Measurements from ENCODE around the gene SF3A2.

The SF3A2 gene

GRCh38 chr19:2255112-2255845 is 18.7 kb downstream of the SF3A2 start:
- H3K4me3 ChIP-seq (ENCODE audit: low read length): no peak overlapping the region
- DNase-seq (ENCODE audit: low read depth): no peak
- TF ChIP-seq CTCF (conservative IDR thresholded peaks at IDR 0.05; ENCODE audit: low read depth, low read length): no peak

- no peak within 1 kb of the TSS for H3K4me3 ChIP-seq (ENCODE audit: low read length)
- DNase-seq (ENCODE audit: low read depth): no peak
- no peak for TF ChIP-seq CTCF (conservative IDR thresholded peaks at IDR 0.05; ENCODE audit: low read depth, low read length)
These were observed 19.5 kb downstream of the SF3A2 start, which contains the start of gene JSRP1 for GRCh38 chr19:2255982-2256685. TSS of gene JSRP1 (minus strand) at chr19:2256417. CDS start at chr19:2255314, 1,103 bp downstream.

- TF ChIP-seq CTCF (conservative IDR thresholded peaks at IDR 0.05; ENCODE audit: low read depth, low read length): no peak
- DNase-seq (ENCODE audit: low read depth): no peak
- H3K4me3 ChIP-seq (ENCODE audit: low read length): no peak overlapping the region
These were observed 22.7 kb downstream of the SF3A2 start for GRCh38 chr19:2259336-2259735.

GRCh38 chr19:2260341-2260805 is 23.7 kb downstream of the SF3A2 start:
- no peak for TF ChIP-seq CTCF (conservative IDR thresholded peaks at IDR 0.05; ENCODE audit: low read depth, low read length)
- H3K4me3 ChIP-seq (ENCODE audit: low read length): no peak overlapping the region
- DNase-seq (ENCODE audit: low read depth): no peak

GRCh38 chr19:2261438-2262172 is 25.0 kb downstream of the SF3A2 start:
- DNase-seq (ENCODE audit: low read depth): no peak
- TF ChIP-seq CTCF (conservative IDR thresholded peaks at IDR 0.05; ENCODE audit: low read depth, low read length): peak; percentile 68
- H3K4me3 ChIP-seq (ENCODE audit: low read length): no peak overlapping the region

GRCh38 chr19:2266183-2266993 is 29.8 kb downstream of the SF3A2 start:
- DNase-seq (ENCODE audit: low read depth): peak; percentile 15
- no peak for TF ChIP-seq CTCF (conservative IDR thresholded peaks at IDR 0.05; ENCODE audit: low read depth, low read length)
- no peak overlapping the region for H3K4me3 ChIP-seq (ENCODE audit: low read length)

Measured in retinal pigment epithelial cell (primary cell).